NCI-H748 (cell line): Measurements from ENCODE around the gene INO80.
A peak's percentile ranks its signal among the peaks of the same experiment; 100 is the strongest.

Experiments used
- DNase-seq: peaks from one replicate; lab custom pipeline; 2025; ENCODE audit not compliant: unreplicated experiment; lab: John Stamatoyannopoulos, UW

INO80 gene

GRCh38 chr15:41047474-41047873 lies 68.6 kb downstream of the INO80 start:
- no peak for DNase-seq

GRCh38 chr15:41043276-41043951 lies 72.7 kb downstream of the INO80 start:
- no peak for DNase-seq

GRCh38 chr15:41042851-41043250 lies 73.2 kb downstream of the INO80 start:
- no peak for DNase-seq

- no peak for DNase-seq
These were observed 77.0 kb downstream of the INO80 start for GRCh38 chr15:41039121-41039520.

GRCh38 chr15:41032079-41032328 lies 84.1 kb downstream of the INO80 start:
- no peak for DNase-seq

- peak; percentile 3 for DNase-seq
These were observed 84.6 kb downstream of the INO80 start for GRCh38 chr15:41031232-41032078.

- no peak for DNase-seq
These were observed 87.2 kb downstream of the INO80 start for GRCh38 chr15:41028853-41029252.

GRCh38 chr15:41025393-41025792 lies 90.7 kb downstream of the INO80 start:
- DNase-seq: no peak

- DNase-seq: no peak
These were observed 91.2 kb downstream of the INO80 start for GRCh38 chr15:41024885-41025284.

- no peak for DNase-seq
These were observed 91.9 kb downstream of the INO80 start for GRCh38 chr15:41024131-41024530.

- peak; percentile 48 for DNase-seq
These were observed 93.5 kb downstream of the INO80 start for GRCh38 chr15:41022487-41023090.

- no peak for DNase-seq
These were observed 95.3 kb downstream of the INO80 start for GRCh38 chr15:41020829-41021228.

GRCh38 chr15:41020311-41020710 lies 95.8 kb downstream of the INO80 start:
- no peak for DNase-seq

- DNase-seq: no peak
These were observed 96.9 kb downstream of the INO80 start for GRCh38 chr15:41019174-41019573.

- DNase-seq: no peak
These were observed 97.5 kb downstream of the INO80 start for GRCh38 chr15:41018534-41018933.

GRCh38 chr15:41017066-41017735 lies 98.9 kb downstream of the INO80 start:
- no peak for DNase-seq

- no peak for DNase-seq
These were observed 102.2 kb downstream of the INO80 start for GRCh38 chr15:41013691-41014414.

- DNase-seq: no peak
These were observed 104.8 kb downstream of the INO80 start for GRCh38 chr15:41011055-41011815.

- no peak for DNase-seq
These were observed 105.7 kb downstream of the INO80 start for GRCh38 chr15:41010345-41010744.

- DNase-seq: no peak
These were observed 109.6 kb downstream of the INO80 start for GRCh38 chr15:41006479-41006878.
